ENCODE measurements around the gene UGT1A5. TPM values are rescaled to one million over a fixed set of nuclear protein-coding genes. Genes with fewer than 3 reads are reported as not detected.
"Not testable (repeated sequence)": the region's sequence is repeated elsewhere in the genome, so short reads cannot be mapped to it uniquely, and the experiment has no call there.

Gene UGT1A5
- total and polyA plus RNA-seq, 2 of the 8 experiments (the other 6 are each of a cell fraction or from before 2014, with no cell fraction given) = not detected

DNA sequence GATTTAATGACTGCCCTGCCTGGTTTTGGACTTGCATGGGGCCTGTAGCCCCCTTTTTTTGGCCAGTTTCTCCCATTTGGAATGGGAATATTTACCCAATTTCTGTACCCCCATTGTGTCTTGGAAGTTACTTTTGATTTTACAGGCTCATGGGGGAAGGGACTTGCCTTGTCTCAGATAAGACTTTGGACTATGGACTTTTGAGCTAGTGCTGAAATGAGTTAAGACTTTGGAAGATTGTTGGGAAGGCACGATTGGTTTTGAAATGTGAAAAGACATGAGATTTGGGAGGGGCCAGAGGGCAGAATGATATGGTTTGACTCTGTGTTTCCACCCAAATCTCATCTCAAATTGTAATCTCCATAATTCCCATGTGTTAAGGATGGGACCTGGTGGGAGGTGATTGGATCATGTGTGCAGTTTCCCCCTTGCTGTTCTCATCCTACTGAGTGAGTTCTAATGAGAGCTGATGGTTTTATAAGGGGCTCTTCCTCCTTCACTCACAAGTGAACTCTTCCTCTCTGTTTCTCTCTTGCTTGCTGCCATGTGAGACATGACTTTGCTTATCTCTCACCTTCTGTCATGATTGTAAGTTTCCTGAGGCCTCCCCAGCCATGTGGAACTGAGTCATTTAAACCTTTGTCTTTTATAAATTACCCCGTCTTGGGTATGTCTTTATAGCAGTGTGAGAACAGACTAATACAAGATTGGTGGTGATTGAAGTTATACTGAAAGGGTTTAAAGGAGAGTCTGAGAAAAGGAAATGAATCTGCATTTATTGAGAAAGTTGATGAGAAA is 38.7 kb downstream of the UGT1A5 start:
- H4K5ac ChIP-seq (ENCODE audit: insufficient read length, low read depth, low read length); H2BK15ac ChIP-seq (ENCODE audit: low read length); H2BK20ac ChIP-seq (ENCODE audit: low read length); H3K9ac ChIP-seq (replicated peaks in 1 of 4; ENCODE audit: extremely low read depth in 1 of 4, low read depth in 3 of 4, low read length in 3 of 4); H3K4me1 ChIP-seq (replicated peaks in 1 of 4; ENCODE audit: control insufficient read depth in 3 of 4, insufficient read depth in 4 of 4, low read length in 3 of 4); H2BK5ac ChIP-seq (ENCODE audit: low read depth, low read length); H3K23me2 ChIP-seq (ENCODE audit: low read depth, low read length); H3K36me3 ChIP-seq (ENCODE audit: control insufficient read depth in 2 of 4, insufficient read depth in 4 of 4, low read length in 3 of 4); H3K79me1 ChIP-seq (ENCODE audit: low read depth, low read length); H2AFZ ChIP-seq (ENCODE audit: low read length); H3K4me3 ChIP-seq (ENCODE audit: extremely low read depth in 1 of 4, insufficient read depth in 2 of 4, low read depth in 3 of 4, low read length in 4 of 4); H3K79me2 ChIP-seq (ENCODE audit: control insufficient read depth in 1 of 2, insufficient read depth in 2 of 2, low read length in 2 of 2); DNase-seq (ENCODE audit: low read depth in 1 of 2, low spot score in 2 of 2); H4K8ac ChIP-seq (ENCODE audit: extremely low read depth, insufficient read depth, low read length); H3K23ac ChIP-seq (ENCODE audit: insufficient read length); POLR2A ChIA-PET (ENCODE audit: partially characterized antibody); H2AK5ac ChIP-seq (ENCODE audit: low read depth, low read length); H3K14ac ChIP-seq (ENCODE audit: insufficient read length); H4K91ac ChIP-seq (replicated peaks; ENCODE audit: insufficient read length, low read length); H2BK12ac ChIP-seq (ENCODE audit: low read depth, low read length); H3K27ac ChIP-seq (ENCODE audit: low read depth, low read length); H3K4ac ChIP-seq (replicated peaks; ENCODE audit: insufficient read length, low read depth, low read length); H2BK120ac ChIP-seq (replicated peaks; ENCODE audit: low read depth, low read length); H3K56ac ChIP-seq (replicated peaks; ENCODE audit: insufficient read length, low read depth, low read length); H4K20me1 ChIP-seq (replicated peaks in 1 of 2; ENCODE audit: control insufficient read depth in 1 of 2, insufficient read depth in 2 of 2, low read length in 2 of 2); H3K18ac ChIP-seq (ENCODE audit: extremely low read depth, low read length); H3K27me3 ChIP-seq (replicated peaks in 1 of 4; ENCODE audit: control insufficient read depth in 3 of 4, extremely low read depth in 1 of 4, insufficient read depth in 3 of 4, low read length in 3 of 4); FAIRE-seq; H3K4me2 ChIP-seq (ENCODE audit: insufficient read depth in 1 of 2, low read depth in 2 of 2, low read length in 2 of 2): not testable (repeated sequence)
- WGBS, 2 experiments (ENCODE audit: extremely low coverage in 1 of 2, insufficient coverage in 1 of 2, insufficient read length in 1 of 2, insufficient replicate concordance in 2 of 2, low coverage in 1 of 2, low lambda C conversion rate in 2 of 2, missing lambda C conversion rate in 1 of 2) = 78% methylated on average over 2 of the region's 2 CpGs; no CpG with 5 or more reads in 1 of the 2 experiments
- CTCF ChIA-PET (ENCODE audit: partially characterized antibody) = interaction anchor here (1.3 kb wide), 1 partner anchor 9 kb away, joined by 4 read pairs; the partner anchor contains the start of gene UGT1A1
- peaks cover 21 to 33% of the 10 kb centered on the region in 2 experiments for H3K9me3 ChIP-seq (ENCODE audit: insufficient read depth in 2 of 2, low read depth in 1 of 2, low read length in 1 of 2)

Measured in H1 (cell line).